ENCODE measurements around the gene NR6A1.

DNA sequence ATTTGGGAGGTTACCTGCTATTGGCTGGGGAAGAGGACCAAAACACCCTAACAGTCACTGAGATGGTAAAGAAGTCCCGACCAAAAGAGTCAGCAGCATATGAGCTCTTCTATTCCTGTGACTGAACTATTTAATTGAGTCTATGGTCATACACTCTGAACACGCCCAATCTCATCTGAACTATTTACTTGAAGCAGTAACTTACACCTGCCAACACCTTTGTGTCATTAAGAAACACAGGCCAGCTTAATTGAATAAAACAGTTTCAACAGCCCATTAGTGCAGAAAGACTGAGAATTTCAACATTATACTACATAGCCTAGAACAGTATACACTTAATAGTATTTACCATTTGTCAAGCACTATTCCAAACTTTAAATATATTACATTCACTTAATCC is 47.8 kb downstream of the NR6A1 start:
- TF ChIP-seq, protein P1, sequence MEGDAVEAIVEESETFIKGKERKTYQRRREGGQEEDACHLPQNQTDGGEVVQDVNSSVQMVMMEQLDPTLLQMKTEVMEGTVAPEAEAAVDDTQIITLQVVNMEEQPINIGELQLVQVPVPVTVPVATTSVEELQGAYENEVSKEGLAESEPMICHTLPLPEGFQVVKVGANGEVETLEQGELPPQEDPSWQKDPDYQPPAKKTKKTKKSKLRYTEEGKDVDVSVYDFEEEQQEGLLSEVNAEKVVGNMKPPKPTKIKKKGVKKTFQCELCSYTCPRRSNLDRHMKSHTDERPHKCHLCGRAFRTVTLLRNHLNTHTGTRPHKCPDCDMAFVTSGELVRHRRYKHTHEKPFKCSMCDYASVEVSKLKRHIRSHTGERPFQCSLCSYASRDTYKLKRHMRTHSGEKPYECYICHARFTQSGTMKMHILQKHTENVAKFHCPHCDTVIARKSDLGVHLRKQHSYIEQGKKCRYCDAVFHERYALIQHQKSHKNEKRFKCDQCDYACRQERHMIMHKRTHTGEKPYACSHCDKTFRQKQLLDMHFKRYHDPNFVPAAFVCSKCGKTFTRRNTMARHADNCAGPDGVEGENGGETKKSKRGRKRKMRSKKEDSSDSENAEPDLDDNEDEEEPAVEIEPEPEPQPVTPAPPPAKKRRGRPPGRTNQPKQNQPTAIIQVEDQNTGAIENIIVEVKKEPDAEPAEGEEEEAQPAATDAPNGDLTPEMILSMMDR (IDR thresholded peaks at IDR 0.05): no peak
- TF ChIP-seq POLR2A (IDR thresholded peaks at IDR 0.05) (no peak), EP300 (IDR thresholded peaks at IDR 0.05) (no peak)

Measured in ovary (tissue), 3 donors.